ENCODE data around the gene ABCG8. TPM values are rescaled to one million over a fixed set of nuclear protein-coding genes. Genes with fewer than 3 reads are reported as not detected.
"Not testable (repeated sequence)": the region's sequence is repeated elsewhere in the genome, so short reads cannot be mapped to it uniquely, and the experiment has no call there.

The ABCG8 gene
- total RNA-seq, 1 donor from 2014 or later, result not detected

DNA sequence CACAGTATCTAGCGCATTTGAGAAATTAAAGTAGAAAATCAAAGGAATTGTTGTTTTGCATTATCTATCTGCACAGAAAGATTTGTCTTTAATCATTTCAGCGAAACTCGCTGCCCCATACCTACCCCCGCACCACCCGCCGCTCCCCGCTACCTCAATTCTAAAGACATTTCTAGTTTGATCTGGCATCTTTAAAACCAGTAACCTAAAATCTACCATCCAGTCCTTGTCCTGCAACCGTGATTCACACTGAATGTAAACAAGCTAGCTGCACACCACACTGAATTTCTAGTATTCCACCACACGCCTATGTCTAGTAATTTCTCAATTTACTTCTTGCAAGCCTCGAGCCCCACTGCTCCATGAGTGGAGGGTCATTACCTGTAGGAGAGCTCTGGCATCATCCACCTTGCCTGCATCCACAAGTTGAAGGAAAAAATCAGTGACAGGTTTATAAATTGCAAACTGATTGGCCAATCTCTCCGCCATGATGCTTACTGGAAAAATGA is 60.1 kb downstream of the ABCG8 start:
- intact Hi-C loops (cut with DNase I), result no loop called here
- DNase-seq (ENCODE audit: low spot score), result no peak

DNA sequence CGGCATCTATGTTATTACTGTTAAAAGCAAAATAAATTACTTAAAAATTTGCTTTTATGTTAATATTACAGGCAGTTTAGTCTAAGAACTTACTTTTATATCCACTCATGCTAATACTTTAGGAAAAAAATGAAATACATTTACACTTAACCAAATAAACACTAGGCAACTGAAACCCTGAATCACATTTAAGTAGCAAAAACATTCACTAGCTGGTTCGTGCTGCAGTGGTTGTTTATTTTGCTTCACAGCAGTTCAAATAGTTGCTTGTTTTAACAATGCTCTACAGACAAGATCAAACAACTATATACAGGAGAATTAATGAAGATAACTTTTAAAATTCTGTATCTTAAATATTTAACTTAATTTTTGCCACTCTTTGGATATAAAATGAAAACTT is 60.8 kb downstream of the ABCG8 start:
- no peak for DNase-seq (ENCODE audit: low spot score)
- intact Hi-C loops (cut with DNase I), result no loop called here

DNA sequence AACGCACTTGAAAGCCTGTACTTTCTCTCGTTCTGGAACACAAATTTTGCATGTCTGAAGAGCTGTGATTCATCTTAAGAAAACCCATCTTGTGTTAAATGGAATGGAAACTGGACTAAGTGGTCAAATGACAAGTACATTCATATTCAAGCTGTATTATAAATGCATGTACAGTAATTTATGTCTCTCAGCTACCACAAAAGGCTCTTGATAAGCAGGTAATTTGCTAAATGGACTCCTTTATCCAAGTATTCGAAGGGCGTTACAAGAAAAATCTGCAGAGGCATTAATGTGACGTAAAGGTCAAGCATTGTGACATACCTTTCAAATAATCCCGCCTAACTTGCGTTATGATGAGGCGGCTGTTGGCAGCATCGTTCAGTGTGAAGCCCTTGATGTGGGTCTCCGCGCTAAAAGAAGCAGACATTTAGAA is 66.6 kb downstream of the ABCG8 start:
- DNase-seq (ENCODE audit: low spot score), result no peak
- intact Hi-C loops (cut with DNase I), result no loop called here

DNA sequence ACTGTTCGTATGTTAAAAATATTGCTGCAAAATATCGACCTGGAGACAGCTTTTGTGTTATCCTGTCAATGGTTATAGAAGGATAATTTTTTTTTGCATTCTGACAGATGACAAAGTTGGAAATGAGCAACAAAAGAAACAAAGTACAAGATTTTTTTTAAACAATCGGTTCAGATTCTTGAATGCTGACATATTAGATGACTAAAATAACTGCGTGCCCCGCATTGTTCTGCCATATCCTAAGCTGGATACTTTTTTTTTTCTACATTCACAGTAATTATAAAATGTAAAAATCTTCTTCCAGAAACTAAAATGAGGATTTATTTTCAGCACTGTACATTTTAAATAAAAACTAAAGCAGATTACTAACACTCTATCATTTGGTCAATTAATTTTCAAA is 67.1 kb downstream of the ABCG8 start:
- intact Hi-C loops (cut with DNase I), result no loop called here
- no peak for DNase-seq (ENCODE audit: low spot score)

DNA sequence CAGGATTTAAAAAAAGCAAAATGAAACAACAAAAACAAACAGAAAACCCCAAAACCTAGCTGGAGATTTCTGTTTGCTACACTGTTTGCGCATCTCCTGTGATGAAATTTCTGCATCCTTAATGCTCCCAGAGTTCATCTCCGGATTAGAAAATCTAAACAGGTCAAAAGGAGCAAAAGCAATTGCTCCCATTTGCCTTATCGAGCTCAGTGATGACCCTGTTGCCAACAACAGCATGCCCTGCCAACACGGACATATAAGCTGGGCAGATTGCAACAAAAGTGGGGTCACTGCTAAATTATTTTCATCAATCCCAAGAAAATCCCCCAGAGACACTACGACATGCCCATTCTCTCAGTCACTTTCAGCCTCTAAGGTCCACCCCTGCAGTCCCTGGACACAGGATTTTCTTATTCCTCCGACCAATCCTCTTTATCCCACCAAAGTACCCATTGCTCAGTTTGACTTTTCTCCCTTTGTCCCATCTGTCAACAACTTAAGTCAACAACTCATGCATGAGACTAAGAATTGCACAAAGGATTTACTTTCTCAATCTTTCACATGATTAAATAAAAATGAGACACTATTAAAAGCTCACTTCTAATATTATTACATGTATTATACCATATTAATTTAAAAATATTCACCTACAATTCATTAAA is 67.8 kb downstream of the ABCG8 start:
- intact Hi-C loops (cut with DNase I), result no loop called here
- DNase-seq (ENCODE audit: low spot score), result no peak

DNA sequence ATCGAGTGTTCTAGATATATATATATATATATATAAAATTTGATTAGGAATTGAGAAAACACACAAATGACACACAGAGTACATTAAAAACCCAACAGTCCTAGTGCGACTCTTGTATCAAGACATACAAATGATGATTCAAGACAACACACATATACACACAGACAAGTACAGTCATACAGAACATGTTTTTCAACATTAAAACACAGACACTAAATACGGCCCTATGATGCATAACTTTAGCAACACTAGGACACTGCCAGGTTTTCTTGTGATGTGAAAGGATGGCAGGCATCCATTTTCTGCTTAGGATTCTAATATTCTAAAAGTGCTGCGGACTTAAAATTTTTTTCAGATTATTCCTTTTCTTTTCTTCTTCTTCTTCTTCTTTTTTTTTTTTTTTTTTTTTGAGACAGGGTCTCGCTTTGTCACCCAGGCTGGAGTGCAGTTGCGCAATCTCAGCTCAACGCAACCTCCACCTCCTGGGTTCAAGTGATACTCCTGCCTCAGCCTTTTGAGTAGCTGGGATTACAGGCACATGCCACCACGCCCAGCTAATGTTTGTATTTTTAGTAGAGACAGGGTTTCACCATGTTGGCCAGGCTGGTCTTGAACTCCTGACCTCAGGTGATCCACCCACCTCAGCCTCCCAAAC is 72.5 kb downstream of the ABCG8 start:
- DNase-seq (ENCODE audit: low spot score); intact Hi-C loops (cut with DNase I): not testable (repeated sequence)

DNA sequence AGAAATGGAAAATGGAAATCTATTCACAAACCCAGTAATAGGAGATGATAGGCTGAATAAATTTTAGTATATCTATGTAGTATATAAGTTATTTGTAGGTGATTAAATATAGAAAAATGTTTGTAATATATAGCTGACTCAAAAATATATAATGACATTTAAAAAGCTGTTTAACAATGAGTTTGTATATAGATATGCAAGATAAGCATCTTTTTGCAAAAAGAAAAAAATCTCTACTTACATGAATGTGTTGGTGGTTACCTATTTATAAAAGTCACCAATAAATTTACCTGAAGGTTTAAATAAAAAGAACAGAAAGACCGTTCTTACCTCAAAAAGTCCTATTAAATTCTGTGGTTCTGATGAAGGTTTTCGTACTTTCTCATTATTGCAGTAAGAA is 85.7 kb downstream of the ABCG8 start:
- no peak for DNase-seq (ENCODE audit: low spot score)
- intact Hi-C loops (cut with DNase I), result no loop called here

DNA sequence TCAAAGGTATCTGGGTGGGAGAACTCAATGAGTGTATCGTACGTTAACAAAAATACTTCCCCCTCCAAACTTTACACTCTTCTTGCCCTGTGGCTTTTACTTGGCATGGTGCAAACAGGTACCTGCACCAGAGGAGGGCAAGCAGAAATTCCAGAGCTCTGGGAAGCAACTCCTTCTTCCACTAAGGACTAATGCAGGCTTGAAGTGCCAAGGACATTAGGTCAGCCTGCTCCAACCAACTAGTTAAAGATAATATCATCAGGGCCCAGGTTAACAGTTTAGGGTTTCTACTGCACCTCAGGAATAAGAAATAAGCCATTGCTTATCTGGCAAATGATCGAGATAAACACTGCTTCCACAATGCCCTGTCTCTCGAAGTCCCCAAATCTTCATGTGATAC is 86.7 kb downstream of the ABCG8 start:
- DNase-seq (ENCODE audit: low spot score), result no peak
- intact Hi-C loops (cut with DNase I), result no loop called here

DNA sequence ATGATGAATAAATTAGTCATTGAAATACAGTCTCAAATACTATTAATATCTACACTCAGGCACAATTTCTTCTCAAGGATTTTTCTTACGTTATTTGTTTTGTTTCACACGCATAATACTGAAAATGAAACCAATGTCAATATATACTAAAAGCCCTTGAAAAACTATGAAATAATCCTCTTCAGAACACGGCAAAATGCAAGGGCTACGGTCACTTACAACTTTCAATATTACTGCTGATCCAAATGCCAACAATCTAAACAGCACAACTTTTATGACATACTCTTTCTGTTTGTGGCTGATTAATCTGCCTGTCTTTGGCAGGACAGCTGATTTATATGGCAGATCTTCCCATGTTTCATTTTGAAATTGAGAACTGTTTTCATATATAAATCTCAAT is 88.7 kb downstream of the ABCG8 start:
- intact Hi-C loops (cut with DNase I), result no loop called here
- no peak for DNase-seq (ENCODE audit: low spot score)

DNA sequence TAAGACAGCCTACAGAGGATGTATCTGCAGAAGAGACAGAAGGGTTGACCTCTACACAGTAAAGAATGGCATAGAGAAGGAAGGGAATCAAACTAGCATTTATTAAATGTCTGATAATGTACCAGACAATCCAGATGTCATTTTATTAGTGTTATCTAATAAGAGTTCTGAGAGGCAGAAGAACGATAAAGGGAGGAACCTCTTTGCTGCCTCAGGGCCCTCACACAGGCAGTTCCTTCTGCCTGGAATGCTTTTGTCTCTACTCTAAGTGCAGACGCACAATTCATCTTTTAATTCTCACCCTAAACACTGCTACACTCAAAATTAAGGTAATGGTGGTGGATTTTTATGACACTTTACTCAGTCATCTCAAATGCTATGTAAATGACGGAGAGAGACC is 92.5 kb downstream of the ABCG8 start:
- intact Hi-C loops (cut with DNase I), result no loop called here
- DNase-seq (ENCODE audit: low spot score), result no peak

Other genes starting within 250 kb of the ABCG8 start
- gene THADA, start 242.9 kb upstream of the ABCG8 start, total RNA-seq, result 18.4 TPM
- 5.2 TPM for gene PLEKHH2, start 201.7 kb upstream of the ABCG8 start, total RNA-seq
- 0.48 TPM for gene C1GALT1C1L, start 162.5 kb upstream of the ABCG8 start, total RNA-seq
- gene DYNC2LI1, start 64.9 kb upstream of the ABCG8 start, total RNA-seq, result 7.9 TPM
- not detected for gene ABCG5, start 132 bp upstream of the ABCG8 start, total RNA-seq
- gene LRPPRC, start 157.0 kb downstream of the ABCG8 start, total RNA-seq, result 70.3 TPM

Data from cardiac septum (tissue), 1 donor.